GM19240 (cell line): ENCODE data around the gene STRA6.

Source experiments
- DNase-seq: peaks from one replicate; pipeline ENCODE4 v3.0.0; 2011; ENCODE audit warnings: low spot score; ENCODE audit not compliant: insufficient read length

The STRA6 gene

GRCh38 chr15:74202452-74203401, at the start of gene STRA6:
STRA6 (minus strand) TSS chr15:74202787; CDS start chr15:74202267, 520 bp downstream.
- DNase-seq, result no peak

GRCh38 chr15:74252291-74252690, 49.7 kb upstream of the STRA6 start:
- DNase-seq, result no peak

GRCh38 chr15:74251131-74251811, 48.7 kb upstream of the STRA6 start:
- DNase-seq, result no peak

- DNase-seq, result no peak
Measured at GRCh38 chr15:74250266-74250665, 47.7 kb upstream of the STRA6 start.

- no peak for DNase-seq
Measured at GRCh38 chr15:74245342-74245931, 42.9 kb upstream of the STRA6 start.

- no peak for DNase-seq
Measured at GRCh38 chr15:74244822-74245341, 42.3 kb upstream of the STRA6 start.

- no peak for DNase-seq
Measured at GRCh38 chr15:74243431-74243830, 40.8 kb upstream of the STRA6 start.

GRCh38 chr15:74242441-74243185, 40.0 kb upstream of the STRA6 start:
- no peak for DNase-seq

- DNase-seq, result no peak
Measured at GRCh38 chr15:74240897-74241614, 38.5 kb upstream of the STRA6 start.

- DNase-seq, result no peak
Measured at GRCh38 chr15:74240002-74240568, 37.5 kb upstream of the STRA6 start.

GRCh38 chr15:74239051-74239705, 36.6 kb upstream of the STRA6 start:
- DNase-seq, result no peak

- DNase-seq, result peak; percentile 66
Measured at GRCh38 chr15:74235962-74236361, 33.4 kb upstream of the STRA6 start, which contains the start of gene CCDC33. CCDC33 (plus strand) TSS chr15:74236326; CDS start chr15:74236720, 394 bp downstream.

GRCh38 chr15:74234598-74234875, 31.9 kb upstream of the STRA6 start:
- DNase-seq, result no peak

- no peak for DNase-seq
Measured at GRCh38 chr15:74233851-74234597, 31.4 kb upstream of the STRA6 start.

GRCh38 chr15:74233373-74233772, 30.8 kb upstream of the STRA6 start:
- DNase-seq, result no peak

GRCh38 chr15:74231475-74231874, 28.9 kb upstream of the STRA6 start:
- no peak for DNase-seq

- no peak for DNase-seq
Measured at GRCh38 chr15:74229686-74230085, 27.1 kb upstream of the STRA6 start.

GRCh38 chr15:74228723-74229081, 26.1 kb upstream of the STRA6 start:
- no peak for DNase-seq
